NCI-H524 treated with DMSO at 0.1 percent for 48 hours (cell line): ENCODE measurements around the gene GNL3L.
A peak's percentile ranks its signal among the peaks of the same experiment; 100 is the strongest.
"Not testable (repeated sequence)": the region's sequence is repeated elsewhere in the genome, so short reads cannot be mapped to it uniquely, and the experiment has no call there.

Experiments used
- DNase-seq: peaks from one replicate; lab custom pipeline; 2025; lab: John Stamatoyannopoulos, UW

GNL3L gene

GRCh38 chrX:54529552-54530356, at the start of gene GNL3L:
Gene GNL3L (plus strand): TSS chrX:54530219. CDS start chrX:54532567, 2,348 bp downstream.
- peak; percentile 70 for DNase-seq

DNA sequence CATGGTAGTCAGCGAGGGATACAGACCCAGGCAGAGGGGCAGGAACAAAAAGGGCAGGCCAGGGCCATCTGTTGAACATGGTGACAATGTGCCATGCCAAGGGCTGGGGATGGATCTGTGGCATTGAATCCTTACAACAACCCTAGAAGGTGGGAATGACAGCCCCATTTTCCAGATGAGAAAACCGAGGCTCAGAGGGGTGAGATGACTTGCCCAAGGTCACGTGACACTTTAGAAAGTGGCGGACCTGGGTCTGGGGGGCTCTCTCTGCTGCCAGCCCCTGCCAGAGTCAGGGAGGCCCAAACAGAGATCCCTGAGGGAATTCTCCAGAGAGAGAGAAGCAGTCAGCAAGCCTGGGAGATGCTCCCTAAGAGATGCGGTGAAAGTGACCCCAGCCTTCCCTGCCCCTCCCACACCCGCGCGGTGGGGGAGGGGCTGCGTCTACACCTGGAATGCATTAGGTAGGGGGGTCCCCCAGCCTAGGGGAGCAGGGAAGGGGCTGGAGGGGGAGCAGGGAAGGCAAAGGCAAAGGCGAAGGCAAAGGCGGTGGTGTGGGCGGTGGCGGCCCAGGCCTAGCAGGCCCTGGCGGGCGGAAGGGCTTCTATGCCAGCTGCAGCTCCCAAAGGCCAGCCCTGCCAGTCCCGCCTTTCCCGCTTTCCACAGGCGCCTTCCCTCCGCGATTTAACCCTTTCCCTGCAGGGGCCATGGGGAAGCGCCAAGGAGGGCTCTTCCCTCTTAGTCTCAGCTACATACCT, 47.0 kb upstream of the GNL3L start:
- no peak for DNase-seq

DNA sequence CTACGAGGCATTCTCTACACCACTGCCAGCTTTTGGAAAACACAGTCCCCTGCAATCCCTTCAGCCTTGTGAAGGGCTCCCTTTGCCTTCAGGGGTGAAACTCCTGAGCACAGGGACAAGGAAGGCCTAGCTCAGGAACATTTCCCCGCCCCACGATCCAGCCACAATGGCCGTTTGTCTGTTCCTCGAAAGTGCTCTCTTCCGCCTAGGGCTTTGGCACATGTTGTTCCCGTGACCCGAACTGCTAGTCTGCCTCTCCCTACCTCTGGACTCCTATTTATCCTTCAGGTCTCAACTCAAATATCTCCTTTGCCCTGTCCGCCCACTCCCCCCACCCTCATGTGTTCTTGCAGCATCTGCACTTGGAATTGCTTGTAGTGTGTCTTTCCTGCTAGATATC, 46.1 kb upstream of the GNL3L start:
- DNase-seq, result no peak

GRCh38 chrX:54484666-54485065, 45.4 kb upstream of the GNL3L start:
- DNase-seq, result no peak

- DNase-seq, result not testable (repeated sequence)
These were observed 40.2 kb upstream of the GNL3L start for GRCh38 chrX:54489819-54490218.

- DNase-seq, result no peak
These were observed 37.7 kb upstream of the GNL3L start for GRCh38 chrX:54492340-54492739.

DNA sequence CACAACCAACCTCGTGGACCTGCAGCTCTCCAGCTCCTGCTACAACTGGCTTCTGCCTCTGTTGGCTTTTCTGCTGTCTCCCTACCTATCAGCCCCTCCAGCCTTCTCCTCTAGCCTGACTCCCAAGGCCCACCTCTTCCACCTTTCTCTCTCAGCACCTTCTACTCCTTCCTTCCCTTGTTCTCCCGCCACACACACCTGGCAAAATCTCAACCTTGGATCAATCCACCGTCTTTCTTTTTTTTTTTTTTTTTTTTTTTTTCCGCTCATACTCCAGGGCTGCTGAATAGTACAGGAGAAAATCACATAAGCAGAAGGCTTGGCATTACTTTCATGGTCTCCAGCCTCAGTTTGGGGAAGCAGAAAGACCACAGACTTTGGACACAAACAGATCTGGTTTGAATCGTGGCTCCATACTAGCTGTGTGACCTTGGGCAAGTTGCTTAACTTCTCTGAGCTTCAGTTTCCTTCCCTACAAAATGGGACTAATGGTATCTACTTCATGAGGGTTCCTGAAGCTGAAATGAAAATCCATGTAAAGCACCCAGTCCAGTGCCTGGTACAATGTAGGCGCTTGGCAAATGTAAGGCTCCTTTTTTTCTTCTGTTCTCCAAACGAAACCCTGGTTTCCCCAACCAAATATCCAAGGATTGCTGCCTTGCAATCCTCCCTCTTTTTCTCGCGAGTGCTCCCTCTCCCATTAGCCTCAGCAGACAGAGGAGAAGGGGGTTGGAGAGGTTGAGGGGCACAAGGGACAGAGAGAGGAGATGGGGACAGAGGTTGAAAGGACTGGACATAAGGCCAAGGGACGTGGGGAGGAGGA, 35.6 kb upstream of the GNL3L start:
- no peak for DNase-seq

GRCh38 chrX:54494989-54495813, 34.8 kb upstream of the GNL3L start:
- DNase-seq, result no peak

GRCh38 chrX:54495814-54496516, 34.1 kb upstream of the GNL3L start, which contains the start of gene FGD1:
Gene FGD1 (minus strand): TSS chrX:54496234. CDS start chrX:54495432, 802 bp downstream.
- DNase-seq, result peak; percentile 35

DNA sequence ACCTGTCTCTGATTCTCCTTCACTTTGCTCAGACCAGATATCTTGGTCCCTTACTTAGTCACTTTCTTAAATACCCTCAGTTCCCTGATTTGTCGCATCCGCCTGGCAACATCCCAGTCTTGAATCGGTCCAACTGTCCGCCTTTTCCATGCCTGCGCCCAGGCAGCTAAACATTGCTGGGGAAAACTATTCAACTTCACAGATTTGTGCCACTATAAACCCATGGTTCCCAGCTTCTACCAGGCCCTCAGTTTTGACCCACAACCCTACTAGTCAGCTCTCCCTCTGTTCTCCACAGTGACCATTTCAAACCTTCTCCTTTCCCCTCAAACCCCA, 33.5 kb upstream of the GNL3L start:
- DNase-seq, result no peak

DNA sequence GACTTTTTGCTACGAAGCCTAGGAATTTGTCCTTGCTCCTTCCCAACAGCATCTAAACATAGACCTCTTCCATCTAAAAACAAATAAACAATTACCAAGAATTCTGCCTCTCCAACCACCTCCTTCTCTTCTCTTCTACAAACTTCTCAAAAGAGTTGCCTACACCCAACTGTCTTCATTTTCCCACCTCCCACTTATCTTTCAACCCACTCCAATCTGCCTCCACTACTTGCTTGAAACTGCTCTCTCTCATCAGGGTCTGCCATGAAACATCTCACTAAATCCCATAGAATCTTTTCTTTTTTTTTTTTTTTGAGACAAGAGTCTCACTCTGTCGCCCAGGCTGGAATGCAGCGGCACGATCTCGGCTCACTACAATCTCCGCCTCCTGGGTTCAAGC, 33.1 kb upstream of the GNL3L start:
- DNase-seq, result no peak

GRCh38 chrX:54509400-54509799, 20.6 kb upstream of the GNL3L start:
- DNase-seq, result no peak

DNA sequence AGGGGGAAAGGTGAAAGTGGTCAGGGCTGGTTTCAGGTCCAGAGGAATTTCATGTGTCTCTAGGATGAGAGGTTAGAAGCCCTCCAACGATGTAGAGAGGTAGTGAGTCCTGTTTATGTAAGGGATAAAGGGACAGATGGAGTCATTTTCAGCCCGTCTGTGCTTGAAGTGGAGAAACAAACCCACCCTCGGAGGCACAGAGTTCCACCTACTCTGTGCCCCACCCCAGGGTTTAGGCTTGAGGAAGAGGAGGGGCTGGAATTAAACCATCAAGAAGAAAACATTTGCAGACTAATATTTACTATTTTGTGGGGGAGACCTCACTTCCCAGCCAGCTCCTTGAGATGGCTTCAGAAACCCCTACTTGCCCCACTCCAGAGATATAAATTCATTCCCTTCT, 868 bp upstream of the GNL3L start:
- peak; percentile 66 for DNase-seq

- DNase-seq, result no peak
These were observed 410 bp downstream of the GNL3L start for GRCh38 chrX:54530357-54530900.

- DNase-seq, result no peak
These were observed 4.3 kb downstream of the GNL3L start for GRCh38 chrX:54534271-54534670.

DNA sequence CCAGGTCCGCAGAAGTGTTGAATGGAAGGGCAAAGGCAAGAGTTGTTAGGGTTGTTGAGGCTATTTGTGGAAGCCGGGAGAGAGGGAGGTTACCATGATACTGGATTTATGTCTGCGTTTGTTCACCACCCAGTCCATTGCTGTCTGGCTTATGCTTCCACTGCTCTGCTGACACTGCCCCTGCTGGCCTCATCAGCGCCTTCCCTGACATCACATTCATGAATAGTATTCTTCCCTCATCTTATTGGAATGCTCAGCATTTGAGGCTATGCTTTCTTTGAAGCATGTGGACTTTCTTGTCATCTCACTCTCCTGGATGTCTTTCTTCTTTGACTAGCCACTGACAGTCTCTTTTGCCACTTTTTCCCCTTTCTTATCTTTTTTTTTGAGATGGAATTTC, 10.3 kb downstream of the GNL3L start:
- no peak for DNase-seq

- DNase-seq, result not testable (repeated sequence)
These were observed 12.2 kb downstream of the GNL3L start for GRCh38 chrX:54542239-54542638.

GRCh38 chrX:54550821-54551220, 20.8 kb downstream of the GNL3L start:
- DNase-seq, result no peak

DNA sequence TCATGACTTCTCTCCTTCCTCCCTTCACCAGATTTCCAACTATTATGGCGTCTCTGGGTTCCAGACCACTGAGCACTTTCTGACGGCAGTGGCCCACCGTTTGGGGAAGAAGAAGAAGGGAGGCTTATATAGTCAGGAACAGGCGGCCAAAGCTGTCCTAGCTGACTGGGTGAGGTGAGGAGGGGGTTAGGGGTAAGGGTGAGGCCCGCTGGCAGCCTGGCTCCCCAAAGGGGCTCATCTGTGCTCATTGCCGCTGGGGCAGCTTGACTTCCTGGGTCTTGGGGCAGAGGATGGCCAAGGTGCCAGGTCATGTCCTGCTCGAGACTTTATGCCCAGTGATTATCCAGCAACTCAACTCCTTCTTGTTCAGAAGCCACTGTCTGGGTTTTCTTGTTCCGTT, 21.8 kb downstream of the GNL3L start:
- no peak for DNase-seq

DNA sequence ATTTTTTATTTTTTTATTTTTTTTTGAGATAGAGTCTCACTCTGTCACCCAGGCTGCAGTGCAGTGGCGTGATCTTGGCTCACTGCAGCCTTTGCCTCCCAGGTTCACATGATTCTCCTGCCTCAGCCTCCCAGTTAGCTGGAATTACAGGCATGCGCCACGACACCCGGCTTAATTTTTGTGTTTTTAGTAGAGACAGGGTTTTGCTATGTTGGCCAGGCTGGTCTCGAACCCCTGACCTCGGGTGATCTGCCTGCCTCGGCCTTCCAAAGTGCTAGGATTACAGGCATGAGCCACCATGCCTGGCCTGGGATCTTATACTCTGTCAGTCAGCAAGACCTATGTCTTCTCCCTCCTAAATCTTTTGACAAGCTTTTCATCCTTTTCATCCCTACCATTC, 25.0 kb downstream of the GNL3L start:
- DNase-seq, result not testable (repeated sequence)

GRCh38 chrX:54560411-54560810, 30.4 kb downstream of the GNL3L start:
- DNase-seq, result no peak
